ENCODE measurements around the gene CKAP2.
"Not testable (repeated sequence)": the region's sequence is repeated elsewhere in the genome, so short reads cannot be mapped to it uniquely, and the experiment has no call there.

Gene CKAP2

GRCh38 chr13:52452470-52452869, 2.8 kb upstream of the CKAP2 start:
- DNase-seq (ENCODE audit: low read depth), result no peak

GRCh38 chr13:52454459-52454819, 839 bp upstream of the CKAP2 start:
- DNase-seq (ENCODE audit: low read depth), result no peak

GRCh38 chr13:52455677-52456041, 381 bp downstream of the CKAP2 start:
- DNase-seq (ENCODE audit: low read depth), result peak; percentile 59

GRCh38 chr13:52459668-52460067, 4.4 kb downstream of the CKAP2 start:
- DNase-seq (ENCODE audit: low read depth), result no peak

GRCh38 chr13:52461265-52461664, 6.0 kb downstream of the CKAP2 start:
- no peak for DNase-seq (ENCODE audit: low read depth)

- no peak for DNase-seq (ENCODE audit: low read depth)
Observed at GRCh38 chr13:52463526-52463925, 8.2 kb downstream of the CKAP2 start.

GRCh38 chr13:52468487-52468886, 13.2 kb downstream of the CKAP2 start:
- not testable (repeated sequence) for DNase-seq (ENCODE audit: low read depth)

- not testable (repeated sequence) for DNase-seq (ENCODE audit: low read depth)
Observed at GRCh38 chr13:52480677-52481428, 25.6 kb downstream of the CKAP2 start.

- not testable (repeated sequence) for DNase-seq (ENCODE audit: low read depth)
Observed at GRCh38 chr13:52487078-52487477, 31.8 kb downstream of the CKAP2 start.

GRCh38 chr13:52488763-52489162, 33.5 kb downstream of the CKAP2 start:
- DNase-seq (ENCODE audit: low read depth), result not testable (repeated sequence)

GRCh38 chr13:52491015-52491414, 35.7 kb downstream of the CKAP2 start:
- not testable (repeated sequence) for DNase-seq (ENCODE audit: low read depth)

- not testable (repeated sequence) for DNase-seq (ENCODE audit: low read depth)
Observed at GRCh38 chr13:52494241-52494640, 39.0 kb downstream of the CKAP2 start.

- DNase-seq (ENCODE audit: low read depth), result not testable (repeated sequence)
Observed at GRCh38 chr13:52497979-52498378, 42.7 kb downstream of the CKAP2 start.

- DNase-seq (ENCODE audit: low read depth), result not testable (repeated sequence)
Observed at GRCh38 chr13:52502277-52502676, 47.0 kb downstream of the CKAP2 start.

GRCh38 chr13:52505843-52506242, 50.6 kb downstream of the CKAP2 start:
- not testable (repeated sequence) for DNase-seq (ENCODE audit: low read depth)

- not testable (repeated sequence) for DNase-seq (ENCODE audit: low read depth)
Observed at GRCh38 chr13:52509532-52509931, 54.3 kb downstream of the CKAP2 start.

GRCh38 chr13:52510221-52510797, 55.0 kb downstream of the CKAP2 start:
- DNase-seq (ENCODE audit: low read depth), result not testable (repeated sequence)

- not testable (repeated sequence) for DNase-seq (ENCODE audit: low read depth)
Observed at GRCh38 chr13:52511598-52511997, 56.3 kb downstream of the CKAP2 start.

GRCh38 chr13:52513957-52514596, 58.8 kb downstream of the CKAP2 start:
- not testable (repeated sequence) for DNase-seq (ENCODE audit: low read depth)

GRCh38 chr13:52523323-52523722, 68.0 kb downstream of the CKAP2 start:
- not testable (repeated sequence) for DNase-seq (ENCODE audit: low read depth)
